Measurements from ENCODE around the gene FBXO10.

The FBXO10 gene

DNA sequence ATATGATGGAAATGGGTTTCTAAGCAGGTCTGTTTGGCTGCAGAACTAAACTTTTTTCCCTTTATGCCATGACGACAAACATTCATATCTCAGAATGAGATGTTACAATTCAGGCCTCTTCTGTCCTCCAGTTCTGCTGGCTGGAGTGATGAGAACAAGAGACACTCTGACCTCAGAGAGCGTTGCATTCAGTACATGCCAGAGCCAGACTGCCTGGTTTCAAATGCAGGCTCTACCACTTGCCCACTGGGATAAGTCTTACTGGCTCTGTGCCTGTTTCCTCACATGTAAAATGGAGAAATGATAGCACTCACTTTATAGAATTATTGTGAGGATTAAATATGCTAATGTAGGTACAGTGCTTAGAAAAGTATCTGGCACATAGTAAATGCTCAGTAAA, 41.0 kb upstream of the FBXO10 start:
- ChIA-PET POLR2A (no interaction called here), CTCF (interaction anchor here (1.1 to 1.5 kb wide), 2 partner anchors 12 to 30 kb away, joined by 3 read pairs; no protein-coding TSS in a partner anchor)

DNA sequence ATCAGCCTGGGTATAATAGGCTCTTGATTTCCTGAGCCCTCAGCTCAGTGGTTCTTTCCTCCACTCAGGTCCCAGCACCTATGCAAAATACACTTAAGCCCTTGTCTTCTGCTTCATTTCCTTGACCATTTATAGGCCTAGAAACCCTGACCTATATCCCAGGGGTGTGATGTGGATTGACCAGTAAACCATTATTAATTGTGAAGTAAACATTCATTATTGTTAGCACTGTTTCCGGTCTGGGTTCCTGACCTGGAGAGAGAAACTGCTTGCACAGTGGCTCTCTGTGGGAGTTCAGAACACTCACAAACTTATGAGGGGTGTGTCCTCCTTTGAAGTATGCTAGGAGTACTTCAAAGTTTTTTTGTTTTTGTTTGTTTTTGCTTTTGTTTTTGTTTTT, 35.8 kb upstream of the FBXO10 start:
- TF ChIP-seq, protein P1, sequence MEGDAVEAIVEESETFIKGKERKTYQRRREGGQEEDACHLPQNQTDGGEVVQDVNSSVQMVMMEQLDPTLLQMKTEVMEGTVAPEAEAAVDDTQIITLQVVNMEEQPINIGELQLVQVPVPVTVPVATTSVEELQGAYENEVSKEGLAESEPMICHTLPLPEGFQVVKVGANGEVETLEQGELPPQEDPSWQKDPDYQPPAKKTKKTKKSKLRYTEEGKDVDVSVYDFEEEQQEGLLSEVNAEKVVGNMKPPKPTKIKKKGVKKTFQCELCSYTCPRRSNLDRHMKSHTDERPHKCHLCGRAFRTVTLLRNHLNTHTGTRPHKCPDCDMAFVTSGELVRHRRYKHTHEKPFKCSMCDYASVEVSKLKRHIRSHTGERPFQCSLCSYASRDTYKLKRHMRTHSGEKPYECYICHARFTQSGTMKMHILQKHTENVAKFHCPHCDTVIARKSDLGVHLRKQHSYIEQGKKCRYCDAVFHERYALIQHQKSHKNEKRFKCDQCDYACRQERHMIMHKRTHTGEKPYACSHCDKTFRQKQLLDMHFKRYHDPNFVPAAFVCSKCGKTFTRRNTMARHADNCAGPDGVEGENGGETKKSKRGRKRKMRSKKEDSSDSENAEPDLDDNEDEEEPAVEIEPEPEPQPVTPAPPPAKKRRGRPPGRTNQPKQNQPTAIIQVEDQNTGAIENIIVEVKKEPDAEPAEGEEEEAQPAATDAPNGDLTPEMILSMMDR (IDR thresholded peaks at IDR 0.05; ENCODE audit: control extremely low read depth, extremely low read depth, low read depth, missing control alignments) = no peak
- POLR2A ChIA-PET = no interaction called here
- CTCF ChIA-PET = interaction anchor here (1.4 to 2.5 kb wide), 3 partner anchors 15 to 20 kb away, joined by 3 to 7 read pairs (median 5); partner anchors contain the start of gene TOMM5
- no peak for DNase-seq (ENCODE audit: extremely low spot score)

More for the DNA sequence above, 41.0 kb upstream of the FBXO10 start:
- TF ChIP-seq, protein P1 (IDR thresholded peaks at IDR 0.05; ENCODE audit: control extremely low read depth, extremely low read depth, low read depth, missing control alignments) = no peak
- DNase-seq (ENCODE audit: extremely low spot score) = no peak

DNA sequence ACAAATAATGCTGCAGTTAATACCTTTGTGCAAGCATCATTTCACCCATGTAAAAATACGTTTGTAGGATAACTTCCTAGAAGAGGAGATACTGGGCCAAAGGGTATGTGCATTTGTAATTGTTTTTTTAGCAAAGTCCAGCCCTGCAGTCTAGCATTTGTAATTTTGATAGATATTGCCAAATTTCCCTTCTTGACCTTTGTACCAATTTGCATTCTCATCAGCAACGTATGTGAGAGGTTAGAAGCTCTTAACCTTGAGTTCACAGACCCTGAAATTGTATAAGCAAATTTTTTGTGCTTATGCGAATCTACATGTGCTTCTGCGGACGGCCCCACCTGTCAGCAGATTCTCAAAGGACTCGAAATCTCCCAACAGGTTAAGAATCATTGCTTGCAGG, 34.8 kb upstream of the FBXO10 start:
- ChIA-PET POLR2A (no interaction called here), CTCF (interaction anchor here (1.4 to 2.5 kb wide), 3 partner anchors 15 to 19 kb away, joined by 3 to 7 read pairs (median 5); partner anchors contain the start of gene TOMM5)
- no peak for DNase-seq (ENCODE audit: extremely low spot score)
- TF ChIP-seq, protein P1 (IDR thresholded peaks at IDR 0.05; ENCODE audit: control extremely low read depth, extremely low read depth, low read depth, missing control alignments) = no peak

DNA sequence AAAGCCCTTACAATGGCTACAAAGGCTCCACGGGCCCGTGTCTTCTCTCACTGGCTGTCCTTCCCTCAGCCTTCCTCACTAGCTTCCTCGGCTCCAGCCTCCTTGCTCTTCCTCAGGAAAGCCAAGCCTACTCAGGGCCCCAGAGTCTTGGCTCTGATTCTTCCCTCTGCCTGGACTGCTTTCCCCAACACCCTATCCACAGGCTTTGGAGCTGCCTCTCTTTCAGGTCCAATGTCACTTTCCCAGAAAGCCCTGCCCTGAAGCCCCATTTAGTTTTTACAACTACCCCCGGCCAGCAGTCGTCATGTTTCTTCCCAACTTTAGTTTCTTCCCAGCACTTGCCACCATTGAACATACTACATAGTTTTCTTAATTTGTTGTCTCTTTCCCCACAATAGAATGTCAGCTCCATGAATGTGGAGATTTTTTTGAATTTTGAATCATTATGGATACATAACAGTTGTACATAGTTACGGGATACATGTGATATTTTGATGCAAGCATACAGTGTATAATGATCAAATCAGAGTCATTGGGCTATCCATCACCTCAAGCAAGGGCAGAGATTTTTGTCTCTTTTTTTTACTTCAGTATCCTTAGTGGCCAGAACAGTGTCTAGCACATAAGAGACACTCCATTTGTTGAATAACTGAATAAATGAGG, 33.7 kb upstream of the FBXO10 start:
- POLR2A ChIA-PET = no interaction called here
- TF ChIP-seq, protein P1 (IDR thresholded peaks at IDR 0.05; ENCODE audit: control extremely low read depth, extremely low read depth, low read depth, missing control alignments) = no peak
- CTCF ChIA-PET = interaction anchor here (1.6 kb wide), 1 partner anchor 12 kb away, joined by 7 read pairs; no protein-coding TSS in a partner anchor
- DNase-seq (ENCODE audit: extremely low spot score) = no peak

DNA sequence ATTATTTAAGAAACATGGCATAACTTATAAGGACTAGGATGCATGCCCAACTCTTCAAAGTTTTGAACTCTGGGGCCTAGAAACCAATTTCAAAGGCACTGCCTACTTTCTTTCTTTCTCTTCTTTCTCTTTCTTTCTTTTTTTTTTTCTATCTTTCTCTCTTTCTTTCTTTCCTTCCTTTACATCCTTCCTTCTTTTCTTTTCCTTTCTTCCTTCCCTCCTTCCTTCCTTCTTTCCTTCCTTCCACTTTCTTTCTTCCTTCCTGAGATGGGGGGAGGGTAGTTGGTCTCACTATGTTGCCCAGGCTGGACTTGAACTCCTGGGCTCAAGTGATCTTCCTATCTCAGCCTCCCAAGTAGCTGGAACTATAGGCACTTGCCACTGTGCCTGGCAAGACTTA, 32.1 kb upstream of the FBXO10 start:
- TF ChIP-seq, protein P1 (IDR thresholded peaks at IDR 0.05; ENCODE audit: control extremely low read depth, extremely low read depth, low read depth, missing control alignments) = no peak
- no peak for DNase-seq (ENCODE audit: extremely low spot score)
- ChIA-PET CTCF (interaction anchor here (1.1 to 1.6 kb wide), 2 partner anchors 13 to 37 kb away, joined by 3 to 7 read pairs; no protein-coding TSS in a partner anchor), POLR2A (no interaction called here)

DNA sequence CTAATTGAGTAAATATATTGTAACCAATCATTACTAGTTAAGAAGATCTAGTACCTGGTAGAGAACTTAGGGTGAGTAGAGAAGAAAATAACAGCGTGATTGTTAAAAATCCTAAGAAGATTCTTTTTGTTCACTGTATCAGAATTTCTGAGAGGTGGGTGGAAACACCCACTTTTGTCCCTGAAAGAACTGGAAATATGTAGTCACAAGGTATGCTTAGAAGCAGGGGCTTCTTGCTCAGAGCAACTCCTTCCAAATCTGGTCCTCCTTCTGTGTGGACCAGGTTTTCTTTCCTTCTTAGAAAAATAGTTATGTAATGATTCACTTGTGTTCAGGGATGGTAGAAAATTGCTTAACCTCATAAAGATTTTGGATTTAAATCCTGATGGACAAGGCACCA, 28.1 kb upstream of the FBXO10 start:
- DNase-seq (ENCODE audit: extremely low spot score) = no peak
- POLR2A ChIA-PET = no interaction called here
- TF ChIP-seq, protein P1 (IDR thresholded peaks at IDR 0.05; ENCODE audit: control extremely low read depth, extremely low read depth, low read depth, missing control alignments) = no peak
- CTCF ChIA-PET = interaction anchor here (1.0 to 1.7 kb wide), 2 partner anchors 8 to 13 kb away, joined by 3 read pairs; no protein-coding TSS in a partner anchor

All from GM10248 (cell line).